Measurements from ENCODE around the gene PIK3R6.

PIK3R6 gene, protein sequence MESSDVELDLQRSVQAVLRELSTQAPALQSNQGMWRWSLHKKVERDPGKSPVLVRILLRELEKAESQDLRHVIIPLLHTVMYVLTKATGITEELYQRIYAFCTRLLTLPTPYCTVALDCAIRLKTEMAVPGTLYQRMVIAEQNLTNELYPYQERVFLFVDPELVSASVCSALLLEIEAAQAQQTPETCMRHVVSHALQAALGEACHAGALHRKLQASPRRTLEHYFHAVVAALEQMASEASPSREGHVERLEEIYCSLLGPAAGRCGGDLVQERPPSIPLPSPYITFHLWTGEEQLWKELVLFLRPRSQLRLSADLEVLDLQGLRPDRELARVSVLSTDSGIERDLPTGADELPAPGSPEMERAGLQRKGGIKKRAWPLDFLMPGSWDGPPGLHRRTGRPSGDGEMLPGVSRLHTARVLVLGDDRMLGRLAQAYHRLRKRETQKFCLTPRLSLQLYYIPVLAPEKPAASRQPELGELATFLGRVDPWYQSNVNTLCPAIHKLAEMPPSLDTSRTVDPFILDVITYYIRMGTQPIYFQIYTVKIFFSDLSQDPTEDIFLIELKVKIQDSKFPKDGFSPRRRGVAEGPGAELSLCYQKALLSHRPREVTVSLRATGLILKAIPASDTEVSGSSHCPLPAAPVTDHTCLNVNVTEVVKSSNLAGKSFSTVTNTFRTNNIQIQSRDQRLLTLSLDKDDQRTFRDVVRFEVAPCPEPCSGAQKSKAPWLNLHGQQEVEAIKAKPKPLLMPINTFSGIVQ

DNA sequence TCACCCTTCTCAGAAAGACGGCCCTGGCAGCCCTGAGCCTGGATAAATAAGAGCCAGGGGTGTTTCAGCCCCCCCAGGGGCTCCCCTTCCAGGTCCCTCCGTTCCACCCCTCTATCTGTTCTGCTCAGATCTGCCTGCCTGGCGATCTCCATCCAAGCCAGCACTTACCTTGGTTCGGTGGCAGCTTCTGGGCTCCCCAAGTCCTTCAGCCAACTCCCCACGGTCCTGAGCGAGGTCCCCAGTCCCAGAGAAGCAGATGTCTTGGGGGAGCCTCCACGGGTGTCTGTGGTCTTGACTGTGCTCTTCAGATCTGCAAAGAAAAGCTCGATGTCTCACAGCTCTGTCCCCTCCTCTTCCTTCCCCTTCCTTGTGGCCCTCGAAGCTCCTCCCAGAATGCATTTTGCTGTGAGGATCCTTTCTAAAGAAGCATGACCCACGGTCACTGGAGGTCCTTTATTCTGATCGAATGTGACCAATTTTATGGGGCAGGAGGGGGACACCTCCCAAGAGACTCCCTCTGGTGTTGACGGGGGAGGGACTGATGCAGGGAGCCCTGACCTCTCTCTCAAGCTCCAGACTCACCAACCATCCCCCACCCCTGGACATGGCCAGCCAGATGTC is at the start of gene PIK3R6:
TSS of gene PIK3R6 (minus strand) at position 314 of the 621 bp plus-strand sequence. CDS start 17,880 bp downstream, outside the sequence.
- no peak within 1 kb of the TSS for H3K27ac ChIP-seq
- TF ChIP-seq, protein P1, sequence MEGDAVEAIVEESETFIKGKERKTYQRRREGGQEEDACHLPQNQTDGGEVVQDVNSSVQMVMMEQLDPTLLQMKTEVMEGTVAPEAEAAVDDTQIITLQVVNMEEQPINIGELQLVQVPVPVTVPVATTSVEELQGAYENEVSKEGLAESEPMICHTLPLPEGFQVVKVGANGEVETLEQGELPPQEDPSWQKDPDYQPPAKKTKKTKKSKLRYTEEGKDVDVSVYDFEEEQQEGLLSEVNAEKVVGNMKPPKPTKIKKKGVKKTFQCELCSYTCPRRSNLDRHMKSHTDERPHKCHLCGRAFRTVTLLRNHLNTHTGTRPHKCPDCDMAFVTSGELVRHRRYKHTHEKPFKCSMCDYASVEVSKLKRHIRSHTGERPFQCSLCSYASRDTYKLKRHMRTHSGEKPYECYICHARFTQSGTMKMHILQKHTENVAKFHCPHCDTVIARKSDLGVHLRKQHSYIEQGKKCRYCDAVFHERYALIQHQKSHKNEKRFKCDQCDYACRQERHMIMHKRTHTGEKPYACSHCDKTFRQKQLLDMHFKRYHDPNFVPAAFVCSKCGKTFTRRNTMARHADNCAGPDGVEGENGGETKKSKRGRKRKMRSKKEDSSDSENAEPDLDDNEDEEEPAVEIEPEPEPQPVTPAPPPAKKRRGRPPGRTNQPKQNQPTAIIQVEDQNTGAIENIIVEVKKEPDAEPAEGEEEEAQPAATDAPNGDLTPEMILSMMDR (conservative IDR thresholded peaks at IDR 0.05) = no peak

DNA sequence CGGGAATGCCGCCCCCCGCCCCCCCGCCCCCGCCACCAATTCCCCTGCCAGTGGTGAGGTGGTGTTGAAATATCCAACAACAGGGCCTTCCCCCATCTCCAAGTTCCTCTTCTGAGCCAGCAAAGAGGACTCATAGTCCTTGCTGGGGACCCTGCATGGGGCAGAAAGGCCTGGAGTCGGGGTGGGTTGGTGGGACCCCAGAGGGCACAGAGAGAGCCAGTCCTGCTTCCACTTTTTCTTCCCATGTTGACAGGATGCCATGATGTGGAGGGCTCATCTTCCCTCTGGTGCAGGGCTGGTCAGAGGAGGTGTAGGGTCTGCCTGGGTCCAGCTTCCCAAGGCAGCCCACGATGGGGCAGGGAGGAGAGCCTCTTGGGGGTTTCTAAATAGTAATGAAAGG is 49.0 kb upstream of the PIK3R6 start:
- no peak overlapping the region for H3K27ac ChIP-seq
- TF ChIP-seq, protein P1 (conservative IDR thresholded peaks at IDR 0.05) = no peak

DNA sequence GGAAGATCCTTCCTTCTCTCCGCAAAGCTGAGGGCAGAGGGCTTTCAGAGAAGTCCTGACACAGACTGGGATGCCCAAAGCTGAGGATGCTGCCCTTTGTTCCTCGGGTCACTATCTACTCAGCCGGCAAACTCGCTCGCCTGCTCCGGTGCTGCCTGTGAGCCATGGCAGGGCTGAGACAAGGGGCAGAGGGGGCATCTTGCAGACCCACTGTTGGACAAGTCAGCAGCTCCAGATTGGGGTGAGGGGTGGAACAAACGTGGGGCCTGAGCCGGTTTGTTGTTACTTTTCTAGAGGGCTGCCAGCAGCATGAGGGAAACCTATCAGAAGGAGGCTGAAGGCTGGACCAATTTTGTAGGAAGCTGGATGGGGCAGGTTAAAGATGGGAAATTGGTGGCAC is 47.1 kb upstream of the PIK3R6 start:
- H3K27ac ChIP-seq = no peak overlapping the region
- TF ChIP-seq, protein P1 (conservative IDR thresholded peaks at IDR 0.05) = no peak

DNA sequence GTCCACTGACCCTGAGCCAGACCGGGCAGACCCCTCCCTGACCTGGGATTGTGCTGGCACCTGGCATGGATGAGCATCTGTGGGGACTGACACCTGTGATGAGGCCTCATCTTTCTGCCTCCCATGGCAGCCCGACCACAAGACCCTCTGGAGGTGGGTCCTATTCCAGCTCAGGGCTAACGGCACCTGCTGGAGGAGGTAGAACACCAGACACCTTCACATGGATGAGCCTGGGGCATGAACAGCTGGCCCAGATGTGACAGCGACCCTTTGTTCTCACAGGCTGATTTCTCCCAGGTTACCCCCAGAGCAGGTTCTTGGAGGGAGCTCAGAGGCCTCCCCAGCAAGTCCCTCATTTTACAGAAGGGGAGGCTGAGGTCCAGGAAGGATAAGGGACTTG is 46.4 kb upstream of the PIK3R6 start:
- H3K27ac ChIP-seq = no peak overlapping the region
- TF ChIP-seq, protein P1 (conservative IDR thresholded peaks at IDR 0.05) = no peak

DNA sequence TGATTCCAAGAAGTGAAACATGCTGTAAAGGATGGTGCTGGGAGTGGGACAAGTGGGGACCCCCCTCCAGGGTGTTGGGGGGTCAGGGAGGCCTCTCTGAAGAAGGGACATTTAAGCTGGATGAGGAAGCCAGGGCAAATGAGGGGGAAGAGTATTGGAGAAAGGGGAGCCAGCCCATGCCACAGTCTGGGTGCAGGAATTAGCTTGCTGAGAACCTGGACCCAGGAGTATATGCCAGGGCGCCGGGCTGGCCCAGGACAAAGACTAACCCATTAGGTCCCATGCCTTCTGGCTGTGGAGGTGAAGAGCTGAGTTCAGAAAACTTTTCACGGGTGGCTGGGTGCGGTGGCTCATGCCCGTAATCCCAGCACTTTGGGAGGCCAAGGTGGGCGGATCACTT is 45.6 kb upstream of the PIK3R6 start:
- TF ChIP-seq, protein P1 (conservative IDR thresholded peaks at IDR 0.05) = no peak
- H3K27ac ChIP-seq = no peak overlapping the region

DNA sequence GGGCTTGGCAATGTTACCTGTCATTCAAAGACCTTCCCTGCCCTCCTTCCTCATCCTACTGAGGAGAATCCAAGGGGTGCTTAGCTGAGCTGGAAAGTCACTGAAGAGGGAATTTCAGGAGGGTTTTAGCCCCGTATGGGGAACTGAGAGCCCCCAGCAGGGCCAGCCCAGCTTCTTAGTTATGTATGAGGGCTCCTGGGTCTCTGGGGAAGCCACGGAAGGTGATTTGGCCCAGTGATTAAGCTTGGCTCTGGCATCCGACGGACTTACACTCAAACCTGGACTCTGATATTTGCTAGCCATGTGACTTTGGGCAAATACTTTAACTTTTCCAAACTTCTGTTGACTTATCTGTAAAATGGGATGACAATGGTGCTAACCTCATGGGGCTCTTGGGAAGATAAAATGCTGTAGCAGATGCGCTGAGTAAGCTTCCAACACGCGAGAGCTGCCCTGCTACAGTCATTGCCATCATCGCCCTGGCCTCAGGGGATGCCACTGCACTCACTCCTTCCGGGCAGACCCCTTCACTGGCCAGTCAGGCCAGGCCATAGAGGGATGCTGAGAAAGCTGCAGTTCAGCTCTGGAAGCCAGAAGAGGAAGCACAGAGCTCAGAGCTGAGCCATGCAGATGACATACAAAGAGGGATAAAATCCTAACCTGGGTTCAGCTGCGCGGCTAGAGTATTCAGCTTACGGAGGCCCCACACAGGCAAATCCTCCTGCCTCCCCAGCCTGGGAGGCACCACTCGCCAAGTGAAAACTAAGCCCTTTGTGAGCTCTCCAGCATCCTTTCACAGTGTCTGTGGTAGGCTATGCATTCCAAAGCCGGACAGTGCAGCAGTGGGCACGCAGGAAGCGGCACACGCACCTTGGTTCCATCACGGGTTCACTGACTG is 44.9 kb upstream of the PIK3R6 start:
- no peak overlapping the region for H3K27ac ChIP-seq
- TF ChIP-seq, protein P1 (conservative IDR thresholded peaks at IDR 0.05) = no peak
